CD4-positive, alpha-beta T cell (primary cell): Measurements from ENCODE around the gene MSS51. TPM values are rescaled to one million over a fixed set of nuclear protein-coding genes. Genes with fewer than 3 reads are reported as not detected.

ENCODE experiments used
- ATAC-seq: fragments of 200-7000 bp; cut with Tn5 transposase; one replicate; pipeline ENCODE4 v1.10.0; 2022; ENCODE audit warnings: mild to moderate bottlenecking; ENCODE audit not compliant: poor library complexity
- CTCF ChIA-PET: fragments of 350-600 bp; sonication (Branson Sonifier 250); formaldehyde crosslinking; loops from one replicate; lab custom pipeline; 2021; ENCODE audit warnings: antibody characterized with exemption, inconsistent platforms; lab: Charles Lee
- POLR2A ChIA-PET: fragments of 350-600 bp; sonication (Branson Sonifier 250); formaldehyde crosslinking; loops from one replicate; lab custom pipeline; 2021; ENCODE audit warnings: antibody characterized with exemption, inconsistent platforms; lab: Charles Lee
- DNase-seq, 14 experiments: peaks; one replicate each; pipeline ENCODE4 v3.0.0-alpha.2; 2013 to 2020; ENCODE audit warnings: mixed read lengths in 2 of 14
- H3K27ac ChIP-seq, 2 donors: one replicate each; pipeline versions ENCODE4 v1.5.1 to v1.7.0; 2013; ENCODE audit warnings: low read length in 2 of 2, low read depth in 1 of 2, mild to moderate bottlenecking in 1 of 2
- H3K27me3 ChIP-seq, 2 experiments: 1 replicate in 1 of 2; 2 replicates in 1 of 2; pipeline versions ENCODE4 v1.6.1 to v1.7.0; 2013; ENCODE audit warnings: low read length in 2 of 2, control low read depth in 1 of 2, mild to moderate bottlenecking in 1 of 2, moderate library complexity in 1 of 2; ENCODE audit not compliant: insufficient read depth in 2 of 2, control insufficient read depth in 1 of 2
- H3K36me3 ChIP-seq: one replicate; pipeline ENCODE4 v1.6.1; 2013; ENCODE audit warnings: low read length, control low read depth; ENCODE audit not compliant: insufficient read depth
- H3K4me1 ChIP-seq: one replicate; pipeline ENCODE4 v1.6.1; 2013; ENCODE audit warnings: low read length, control low read depth; ENCODE audit not compliant: insufficient read depth
- H3K4me3 ChIP-seq: one replicate; pipeline ENCODE4 v1.5.1; 2013; ENCODE audit warnings: mild to moderate bottlenecking, low read length, moderate library complexity
- H3K9me3 ChIP-seq, 2 experiments: 1 replicate in 1 of 2; 2 replicates in 1 of 2; pipeline versions ENCODE4 v1.6.1 to v1.7.0; 2013; ENCODE audit warnings: low read length in 2 of 2, mild to moderate bottlenecking in 2 of 2, control low read depth in 1 of 2, moderate library complexity in 1 of 2; ENCODE audit not compliant: control insufficient read depth in 1 of 2, insufficient read depth in 1 of 2
- H3K27ac Mint-ChIP-seq: one replicate; pipeline ENCODE4 v1.8.0; 2020; ENCODE audit warnings: mixed read lengths
- H3K27me3 Mint-ChIP-seq: one replicate; pipeline ENCODE4 v1.8.0; 2021; ENCODE audit warnings: mixed read lengths
- H3K36me3 Mint-ChIP-seq: one replicate; pipeline ENCODE4 v1.8.0; 2021; ENCODE audit warnings: low read depth, mixed read lengths
- H3K4me1 Mint-ChIP-seq: one replicate; pipeline ENCODE4 v1.8.0; 2021; ENCODE audit warnings: low read depth, mixed read lengths
- H3K4me3 Mint-ChIP-seq: one replicate; pipeline ENCODE4 v1.8.0; 2020; ENCODE audit warnings: mild to moderate bottlenecking, mixed read lengths
- H3K9me3 Mint-ChIP-seq: one replicate; pipeline ENCODE4 v1.8.0; 2020; ENCODE audit warnings: mixed read lengths
- CTCF ChIP-seq: fragments of 200-600 bp; IDR thresholded peaks from one replicate; pipeline ENCODE4 v1.8.0; 2022; ENCODE audit warnings: antibody characterized with exemption, mild to moderate bottlenecking
- intact Hi-C, 2 experiments: fragments of 100-400 bp; cut with DNase I in 1 of 2; cut with micrococcal nuclease in 1 of 2; formaldehyde crosslinking; loops; one replicate each; pipeline versions ENCODE4 v1.15.1 to v1.9.0; 2023 to 2025; cut with DNase I, micrococcal nuclease
- total RNA-seq, 174 experiments: library from RNA in 2 of 174; stranded (reverse) in 2 of 174; gene quantifications; one replicate each; pipeline ENCODE4 v1.2.3 and lab custom pipeline; 2021 to 2026

Gene MSS51
- total RNA-seq, 2 experiments from 2014 or later: 1.1 TPM

- Mint-ChIP-seq H3K4me3 (no peak overlapping the region), H3K9me3 (no peaks in the 10 kb centered on the region), H3K4me1 (no peaks in the 10 kb centered on the region), H3K27me3 (no peaks in the 10 kb centered on the region), H3K27ac (no peak overlapping the region), H3K36me3 (peaks cover 54% of the 10 kb centered on the region)
- POLR2A ChIA-PET: no interaction called here
- CTCF ChIA-PET: no interaction called here
- H3K4me3 ChIP-seq: no peak overlapping the region
- H3K36me3 ChIP-seq: peaks cover 20% of the 10 kb centered on the region
- H3K9me3 ChIP-seq: no peaks in the 10 kb centered on the region
- ATAC-seq: no peak
- no peak for DNase-seq
- H3K4me1 ChIP-seq: no peaks in the 10 kb centered on the region
- no peak overlapping the region for H3K27ac ChIP-seq
- no peaks in the 10 kb centered on the region for H3K27me3 ChIP-seq
- intact Hi-C loops: no loop called here
- TF ChIP-seq CTCF: no peak
Measured at GRCh38 chr10:73456187-73456890, 23.0 kb upstream of the MSS51 start.

- no peak overlapping the region for H3K4me3 ChIP-seq
- no peak overlapping the region for H3K4me3 Mint-ChIP-seq
- POLR2A ChIA-PET: no interaction called here
- no peaks in the 10 kb centered on the region for H3K4me1 Mint-ChIP-seq
- H3K27me3 ChIP-seq: no peaks in the 10 kb centered on the region
- CTCF ChIA-PET: no interaction called here
- ATAC-seq: no peak
- H3K9me3 Mint-ChIP-seq: no peaks in the 10 kb centered on the region
- H3K27ac ChIP-seq: no peak overlapping the region
- no peak for DNase-seq
- H3K36me3 ChIP-seq: peaks cover 30% of the 10 kb centered on the region
- H3K9me3 ChIP-seq: no peaks in the 10 kb centered on the region
- H3K27ac Mint-ChIP-seq: no peak overlapping the region
- TF ChIP-seq CTCF: no peak
- no peaks in the 10 kb centered on the region for H3K4me1 ChIP-seq
- no peaks in the 10 kb centered on the region for H3K27me3 Mint-ChIP-seq
- intact Hi-C loops: no loop called here
- peaks cover 64% of the 10 kb centered on the region for H3K36me3 Mint-ChIP-seq
Measured at GRCh38 chr10:73449113-73449512, 15.8 kb upstream of the MSS51 start.

DNA sequence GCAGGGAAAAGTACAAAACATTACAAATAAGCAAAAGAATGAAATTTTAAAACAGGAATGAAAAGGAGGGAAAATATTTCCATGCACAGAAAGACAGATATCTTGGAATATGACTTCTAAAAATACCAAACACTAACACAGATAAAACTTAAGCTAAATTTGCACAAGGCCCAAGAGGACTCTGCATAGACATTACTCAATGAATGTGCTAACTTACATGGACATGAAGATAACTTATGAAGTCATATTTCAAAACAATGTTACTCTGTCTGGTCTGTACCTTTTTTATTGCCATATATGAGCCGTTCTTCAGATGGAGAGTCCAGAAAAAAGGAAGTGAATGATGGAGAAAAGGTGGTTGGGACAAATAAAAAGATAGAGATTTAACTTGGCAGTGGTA lies 15.0 kb upstream of the MSS51 start:
- Mint-ChIP-seq H3K27me3 (no peaks in the 10 kb centered on the region), H3K4me1 (no peaks in the 10 kb centered on the region), H3K36me3 (peaks cover 63% of the 10 kb centered on the region), H3K27ac (no peak overlapping the region), H3K9me3 (no peaks in the 10 kb centered on the region), H3K4me3 (no peak overlapping the region)
- POLR2A ChIA-PET: no interaction called here
- H3K4me3 ChIP-seq: no peak overlapping the region
- H3K27ac ChIP-seq: no peak overlapping the region
- no peaks in the 10 kb centered on the region for H3K27me3 ChIP-seq
- ATAC-seq (no peak), DNase-seq (no peak)
- H3K36me3 ChIP-seq: peaks cover 33% of the 10 kb centered on the region
- no peaks in the 10 kb centered on the region for H3K9me3 ChIP-seq
- TF ChIP-seq CTCF: no peak
- intact Hi-C loops: no loop called here
- H3K4me1 ChIP-seq: no peaks in the 10 kb centered on the region
- CTCF ChIA-PET: no interaction called here
